ENCODE data around the gene WDR20. TPM values are rescaled to one million over a fixed set of nuclear protein-coding genes. Genes with fewer than 3 reads are reported as not detected.

The WDR20 gene
- total RNA-seq, 1 experiment from 2014 or later, result 25.6 TPM

DNA sequence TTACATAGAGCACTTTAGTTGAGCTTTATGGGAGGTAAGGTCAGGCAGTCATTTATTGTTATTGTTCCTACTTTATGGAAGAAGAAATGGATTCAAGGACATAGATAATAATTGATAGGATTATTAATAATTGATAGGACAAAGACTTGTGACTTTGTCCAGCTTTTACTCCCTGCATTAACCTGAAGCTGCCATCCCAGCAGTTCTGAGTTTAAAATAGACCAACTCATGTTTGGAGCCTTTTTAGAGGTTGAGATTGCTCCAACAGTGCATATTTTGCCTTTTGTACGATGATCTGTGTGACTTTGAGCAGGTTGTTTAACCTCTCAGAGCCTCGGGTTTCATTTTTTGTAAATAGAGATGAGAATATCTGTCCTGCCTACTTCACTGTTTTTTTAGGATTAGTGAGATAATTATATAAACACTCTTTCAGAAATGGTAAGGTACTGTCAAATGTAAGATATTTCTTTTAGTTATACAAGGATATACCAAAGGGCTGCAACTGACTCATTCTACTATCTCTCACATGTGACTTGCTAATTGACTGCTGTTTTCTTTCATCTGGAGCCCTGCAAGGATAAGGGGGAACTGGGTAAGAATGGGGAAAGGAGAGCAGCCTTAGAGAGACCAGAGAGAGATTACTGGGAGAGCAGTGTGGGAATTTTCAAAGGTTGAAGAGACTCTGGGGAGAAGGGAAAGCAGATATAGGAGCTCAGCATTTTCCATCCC, 15.3 kb downstream of the WDR20 start:
- Mint-ChIP-seq H3K27ac (peak overlapping the region; percentile 26; the same call in 1 of the 2 replicates), H3K4me1 (peaks cover 22% of the 10 kb centered on the region), H3K9me3 (peaks cover 3% of the 10 kb centered on the region; the same call in 1 of the 2 replicates), H3K27me3 (ENCODE audit: low read depth) (no peaks in the 10 kb centered on the region), H3K4me3 (no peak overlapping the region), H3K36me3 (peaks cover 13% of the 10 kb centered on the region)
- no peak for DNase-seq (ENCODE audit: low spot score)
- peak; percentile 80 for ATAC-seq
- POLR2A ChIA-PET, result no interaction called here
- TF ChIP-seq ZNF425 (CRISPR knock-in tag; conservative IDR thresholded peaks at IDR 0.05) (no peak), MXD4 (CRISPR knock-in tag; IDR thresholded peaks at IDR 0.05; ENCODE audit: borderline replicate concordance) (no peak)
- CTCF ChIA-PET, result no interaction called here

GRCh38 chr14:102157346-102157745, 17.6 kb downstream of the WDR20 start:
- no peak for ATAC-seq
- peak overlapping the region; percentile 78 for H3K27ac Mint-ChIP-seq
- POLR2A ChIA-PET, result no interaction called here
- no peak for TF ChIP-seq ARID4B (CRISPR knock-in tag; IDR thresholded peaks at IDR 0.05; ENCODE audit: borderline replicate concordance)
- no peak for TF ChIP-seq FOXK1 (CRISPR knock-in tag; IDR thresholded peaks at IDR 0.05)
- no peak for TF ChIP-seq CREM (CRISPR knock-in tag; IDR thresholded peaks at IDR 0.05)
- TF ChIP-seq ZNF232 (CRISPR knock-in tag; IDR thresholded peaks at IDR 0.05), result no peak
- TF ChIP-seq SP1 (CRISPR knock-in tag; conservative IDR thresholded peaks at IDR 0.05), result no peak
- TF ChIP-seq ATF1 (CRISPR knock-in tag; IDR thresholded peaks at IDR 0.05), result no peak
- TF ChIP-seq TP53 (CRISPR knock-in tag; IDR thresholded peaks at IDR 0.05), result no peak
- no peak for TF ChIP-seq MXD4 (CRISPR knock-in tag; IDR thresholded peaks at IDR 0.05; ENCODE audit: borderline replicate concordance)
- TF ChIP-seq NFE2L1 (CRISPR knock-in tag; IDR thresholded peaks at IDR 0.05), result no peak
- no peak for TF ChIP-seq NR3C1 (CRISPR knock-in tag; conservative IDR thresholded peaks at IDR 0.05; ENCODE audit: low read depth)
- no peak for TF ChIP-seq GTF2I (CRISPR knock-in tag; conservative IDR thresholded peaks at IDR 0.05)
- TF ChIP-seq, protein P1, sequence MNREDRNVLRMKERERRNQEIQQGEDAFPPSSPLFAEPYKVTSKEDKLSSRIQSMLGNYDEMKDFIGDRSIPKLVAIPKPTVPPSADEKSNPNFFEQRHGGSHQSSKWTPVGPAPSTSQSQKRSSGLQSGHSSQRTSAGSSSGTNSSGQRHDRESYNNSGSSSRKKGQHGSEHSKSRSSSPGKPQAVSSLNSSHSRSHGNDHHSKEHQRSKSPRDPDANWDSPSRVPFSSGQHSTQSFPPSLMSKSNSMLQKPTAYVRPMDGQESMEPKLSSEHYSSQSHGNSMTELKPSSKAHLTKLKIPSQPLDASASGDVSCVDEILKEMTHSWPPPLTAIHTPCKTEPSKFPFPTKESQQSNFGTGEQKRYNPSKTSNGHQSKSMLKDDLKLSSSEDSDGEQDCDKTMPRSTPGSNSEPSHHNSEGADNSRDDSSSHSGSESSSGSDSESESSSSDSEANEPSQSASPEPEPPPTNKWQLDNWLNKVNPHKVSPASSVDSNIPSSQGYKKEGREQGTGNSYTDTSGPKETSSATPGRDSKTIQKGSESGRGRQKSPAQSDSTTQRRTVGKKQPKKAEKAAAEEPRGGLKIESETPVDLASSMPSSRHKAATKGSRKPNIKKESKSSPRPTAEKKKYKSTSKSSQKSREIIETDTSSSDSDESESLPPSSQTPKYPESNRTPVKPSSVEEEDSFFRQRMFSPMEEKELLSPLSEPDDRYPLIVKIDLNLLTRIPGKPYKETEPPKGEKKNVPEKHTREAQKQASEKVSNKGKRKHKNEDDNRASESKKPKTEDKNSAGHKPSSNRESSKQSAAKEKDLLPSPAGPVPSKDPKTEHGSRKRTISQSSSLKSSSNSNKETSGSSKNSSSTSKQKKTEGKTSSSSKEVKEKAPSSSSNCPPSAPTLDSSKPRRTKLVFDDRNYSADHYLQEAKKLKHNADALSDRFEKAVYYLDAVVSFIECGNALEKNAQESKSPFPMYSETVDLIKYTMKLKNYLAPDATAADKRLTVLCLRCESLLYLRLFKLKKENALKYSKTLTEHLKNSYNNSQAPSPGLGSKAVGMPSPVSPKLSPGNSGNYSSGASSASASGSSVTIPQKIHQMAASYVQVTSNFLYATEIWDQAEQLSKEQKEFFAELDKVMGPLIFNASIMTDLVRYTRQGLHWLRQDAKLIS (CRISPR knock-in tag; IDR thresholded peaks at IDR 0.05; ENCODE audit: borderline replicate concordance), result no peak
- no peak for TF ChIP-seq ETV6 (CRISPR knock-in tag; IDR thresholded peaks at IDR 0.05)
- TF ChIP-seq, protein P2, sequence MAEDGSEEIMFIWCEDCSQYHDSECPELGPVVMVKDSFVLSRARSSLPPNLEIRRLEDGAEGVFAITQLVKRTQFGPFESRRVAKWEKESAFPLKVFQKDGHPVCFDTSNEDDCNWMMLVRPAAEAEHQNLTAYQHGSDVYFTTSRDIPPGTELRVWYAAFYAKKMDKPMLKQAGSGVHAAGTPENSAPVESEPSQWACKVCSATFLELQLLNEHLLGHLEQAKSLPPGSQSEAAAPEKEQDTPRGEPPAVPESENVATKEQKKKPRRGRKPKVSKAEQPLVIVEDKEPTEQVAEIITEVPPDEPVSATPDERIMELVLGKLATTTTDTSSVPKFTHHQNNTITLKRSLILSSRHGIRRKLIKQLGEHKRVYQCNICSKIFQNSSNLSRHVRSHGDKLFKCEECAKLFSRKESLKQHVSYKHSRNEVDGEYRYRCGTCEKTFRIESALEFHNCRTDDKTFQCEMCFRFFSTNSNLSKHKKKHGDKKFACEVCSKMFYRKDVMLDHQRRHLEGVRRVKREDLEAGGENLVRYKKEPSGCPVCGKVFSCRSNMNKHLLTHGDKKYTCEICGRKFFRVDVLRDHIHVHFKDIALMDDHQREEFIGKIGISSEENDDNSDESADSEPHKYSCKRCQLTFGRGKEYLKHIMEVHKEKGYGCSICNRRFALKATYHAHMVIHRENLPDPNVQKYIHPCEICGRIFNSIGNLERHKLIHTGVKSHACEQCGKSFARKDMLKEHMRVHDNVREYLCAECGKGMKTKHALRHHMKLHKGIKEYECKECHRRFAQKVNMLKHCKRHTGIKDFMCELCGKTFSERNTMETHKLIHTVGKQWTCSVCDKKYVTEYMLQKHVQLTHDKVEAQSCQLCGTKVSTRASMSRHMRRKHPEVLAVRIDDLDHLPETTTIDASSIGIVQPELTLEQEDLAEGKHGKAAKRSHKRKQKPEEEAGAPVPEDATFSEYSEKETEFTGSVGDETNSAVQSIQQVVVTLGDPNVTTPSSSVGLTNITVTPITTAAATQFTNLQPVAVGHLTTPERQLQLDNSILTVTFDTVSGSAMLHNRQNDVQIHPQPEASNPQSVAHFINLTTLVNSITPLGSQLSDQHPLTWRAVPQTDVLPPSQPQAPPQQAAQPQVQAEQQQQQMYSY (CRISPR knock-in tag; IDR thresholded peaks at IDR 0.05), result no peak
- TF ChIP-seq, protein P3, sequence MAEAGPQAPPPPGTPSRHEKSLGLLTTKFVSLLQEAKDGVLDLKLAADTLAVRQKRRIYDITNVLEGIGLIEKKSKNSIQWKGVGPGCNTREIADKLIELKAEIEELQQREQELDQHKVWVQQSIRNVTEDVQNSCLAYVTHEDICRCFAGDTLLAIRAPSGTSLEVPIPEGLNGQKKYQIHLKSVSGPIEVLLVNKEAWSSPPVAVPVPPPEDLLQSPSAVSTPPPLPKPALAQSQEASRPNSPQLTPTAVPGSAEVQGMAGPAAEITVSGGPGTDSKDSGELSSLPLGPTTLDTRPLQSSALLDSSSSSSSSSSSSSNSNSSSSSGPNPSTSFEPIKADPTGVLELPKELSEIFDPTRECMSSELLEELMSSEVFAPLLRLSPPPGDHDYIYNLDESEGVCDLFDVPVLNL (CRISPR knock-in tag; IDR thresholded peaks at IDR 0.05; ENCODE audit: borderline replicate concordance, low read depth), result no peak
- no peak for TF ChIP-seq ATF2 (CRISPR knock-in tag; IDR thresholded peaks at IDR 0.05; ENCODE audit: borderline replicate concordance, low read depth)

More at GRCh38 chr14:102157346-102157745, 17.6 kb downstream of the WDR20 start:
- H3K27me3 Mint-ChIP-seq (ENCODE audit: low read depth), result no peaks in the 10 kb centered on the region
- H3K9me3 Mint-ChIP-seq, result peaks cover 3% of the 10 kb centered on the region; the same call in 1 of the 2 replicates
- peaks cover 22% of the 10 kb centered on the region for H3K4me1 Mint-ChIP-seq
- no peak overlapping the region for H3K4me3 Mint-ChIP-seq
- peaks cover 3% of the 10 kb centered on the region for H3K36me3 Mint-ChIP-seq
- CTCF ChIA-PET, result interaction anchor here (1.0 to 1.1 kb wide), 2 partner anchors 17 to 61 kb away, joined by 3 read pairs; no protein-coding TSS in a partner anchor
- no peak for DNase-seq (ENCODE audit: low spot score)

Data from WTC11 (cell line).